ENCODE results near the gene LAMA5. TPM values are rescaled to one million over a fixed set of nuclear protein-coding genes. Genes with fewer than 3 reads are reported as not detected.

LAMA5 gene
- polyA plus RNA-seq, 10 donors = 38.4 to 86.0 (median 57.8) TPM

DNA sequence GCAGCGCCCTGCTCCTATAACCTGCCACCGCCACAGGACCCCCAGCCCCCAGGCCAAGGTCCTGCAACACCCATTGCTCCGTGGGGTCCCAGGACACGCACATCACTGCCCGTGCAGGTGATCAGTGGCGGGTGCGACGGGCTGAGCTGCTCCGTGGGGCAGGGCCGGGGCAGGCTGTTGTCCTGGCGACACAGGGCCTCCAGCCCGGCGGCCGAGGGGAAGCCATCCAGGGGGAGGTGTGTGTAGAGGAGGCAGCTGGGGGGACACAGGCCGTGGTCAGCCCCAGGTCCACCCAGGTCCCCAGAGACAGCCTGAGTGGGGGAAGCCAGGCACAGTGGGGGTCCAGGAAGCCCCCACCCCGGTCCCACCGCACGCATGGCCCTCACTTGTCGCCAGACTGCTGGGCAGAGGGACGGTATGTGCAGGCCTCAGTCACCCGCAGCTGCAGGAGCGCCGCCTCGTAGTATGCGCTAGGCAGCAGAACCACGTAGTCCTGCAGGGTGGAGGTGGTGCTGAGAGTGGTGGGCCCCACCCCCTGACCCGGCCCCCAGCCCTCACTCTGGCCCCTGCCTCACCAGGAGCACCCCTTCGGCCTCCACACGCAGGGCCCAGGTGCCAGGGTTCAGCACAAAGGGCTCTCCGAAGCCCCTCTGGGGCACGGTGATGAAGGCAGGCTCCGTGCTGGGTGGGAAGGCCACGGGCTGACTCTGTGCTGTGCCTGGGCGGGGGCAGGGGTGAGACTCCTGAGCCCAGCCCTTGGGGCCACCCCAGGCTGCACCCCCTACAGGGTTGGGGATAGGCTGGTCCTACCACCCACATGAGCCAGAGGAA, 33.9 kb downstream of the LAMA5 start:
- DNase-seq = no peak

DNA sequence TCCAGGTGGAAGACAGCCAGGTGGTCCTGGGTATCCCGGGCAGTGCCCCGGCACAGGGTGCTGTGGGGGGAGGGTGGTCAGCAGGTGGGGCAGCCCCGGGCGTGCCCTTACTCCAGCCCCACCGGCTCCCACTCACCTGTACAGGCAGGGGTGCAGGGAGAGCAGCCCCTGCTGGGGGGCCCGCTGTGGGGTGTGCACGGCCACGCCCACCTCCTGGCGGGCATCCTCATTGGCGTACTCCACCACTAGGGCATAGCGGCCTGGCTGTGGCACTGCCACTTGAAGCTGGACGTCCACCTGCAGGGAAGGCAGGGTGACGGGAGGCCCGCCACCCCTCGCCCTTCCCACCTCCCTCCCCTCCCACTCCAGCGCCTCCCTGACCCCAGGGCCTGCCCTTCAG, 34.7 kb downstream of the LAMA5 start:
- DNase-seq = no peak

DNA sequence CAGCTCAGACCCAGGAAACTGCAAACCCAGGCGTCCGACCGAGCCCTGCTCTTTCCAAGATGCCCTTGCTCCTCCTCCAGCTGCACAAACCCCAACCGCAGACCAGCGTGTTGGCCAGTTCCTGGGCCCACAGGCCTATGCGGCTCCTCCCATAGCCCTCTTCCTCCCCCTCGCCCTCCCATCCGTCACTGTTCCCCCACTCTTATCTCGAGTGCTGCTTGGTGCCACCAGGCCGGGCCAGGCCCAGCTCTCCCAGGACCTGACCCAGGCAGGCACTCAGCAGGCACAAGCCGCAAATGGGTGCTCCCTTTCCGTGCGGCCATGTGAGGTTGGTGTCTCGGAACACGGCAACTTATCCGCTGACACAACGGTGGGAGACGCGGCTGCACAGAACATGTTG, 35.8 kb downstream of the LAMA5 start:
- DNase-seq = no peak

DNA sequence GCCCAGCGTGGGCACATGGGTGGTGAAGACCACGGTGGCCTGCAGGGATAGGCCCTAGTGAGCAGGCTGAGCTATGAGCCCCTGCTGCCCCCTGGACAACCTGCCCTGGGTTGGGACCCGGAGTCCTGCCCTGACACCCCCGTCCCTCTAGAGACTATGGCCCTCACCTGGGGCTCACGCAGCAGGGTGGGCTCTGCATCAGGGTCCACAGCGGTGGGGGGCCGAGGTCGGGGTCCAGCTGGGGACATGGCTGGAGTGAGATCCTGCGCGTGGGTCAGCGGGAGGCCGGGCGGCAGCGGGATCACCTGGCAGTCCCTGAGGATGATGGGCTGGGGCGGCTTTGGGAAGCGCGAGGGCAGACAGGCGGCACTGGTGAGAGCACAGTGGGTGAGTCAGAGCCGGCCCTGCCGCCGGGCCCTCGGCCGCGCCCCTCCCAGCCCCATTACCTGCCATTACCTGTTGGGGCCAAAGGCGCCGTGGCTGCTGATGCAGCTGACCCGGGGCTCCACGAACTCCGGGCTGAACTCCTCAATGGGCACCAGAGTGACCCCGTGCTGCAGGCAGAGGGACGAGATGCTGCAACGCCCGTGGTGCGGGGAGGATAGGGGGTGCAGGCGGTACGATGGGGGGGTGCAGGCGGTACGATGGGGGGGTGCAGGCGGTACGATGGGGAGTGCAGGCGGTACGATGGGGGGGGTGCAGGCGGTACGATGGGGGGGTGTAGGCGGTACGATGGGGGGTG, 36.4 kb downstream of the LAMA5 start:
- no peak for DNase-seq

DNA sequence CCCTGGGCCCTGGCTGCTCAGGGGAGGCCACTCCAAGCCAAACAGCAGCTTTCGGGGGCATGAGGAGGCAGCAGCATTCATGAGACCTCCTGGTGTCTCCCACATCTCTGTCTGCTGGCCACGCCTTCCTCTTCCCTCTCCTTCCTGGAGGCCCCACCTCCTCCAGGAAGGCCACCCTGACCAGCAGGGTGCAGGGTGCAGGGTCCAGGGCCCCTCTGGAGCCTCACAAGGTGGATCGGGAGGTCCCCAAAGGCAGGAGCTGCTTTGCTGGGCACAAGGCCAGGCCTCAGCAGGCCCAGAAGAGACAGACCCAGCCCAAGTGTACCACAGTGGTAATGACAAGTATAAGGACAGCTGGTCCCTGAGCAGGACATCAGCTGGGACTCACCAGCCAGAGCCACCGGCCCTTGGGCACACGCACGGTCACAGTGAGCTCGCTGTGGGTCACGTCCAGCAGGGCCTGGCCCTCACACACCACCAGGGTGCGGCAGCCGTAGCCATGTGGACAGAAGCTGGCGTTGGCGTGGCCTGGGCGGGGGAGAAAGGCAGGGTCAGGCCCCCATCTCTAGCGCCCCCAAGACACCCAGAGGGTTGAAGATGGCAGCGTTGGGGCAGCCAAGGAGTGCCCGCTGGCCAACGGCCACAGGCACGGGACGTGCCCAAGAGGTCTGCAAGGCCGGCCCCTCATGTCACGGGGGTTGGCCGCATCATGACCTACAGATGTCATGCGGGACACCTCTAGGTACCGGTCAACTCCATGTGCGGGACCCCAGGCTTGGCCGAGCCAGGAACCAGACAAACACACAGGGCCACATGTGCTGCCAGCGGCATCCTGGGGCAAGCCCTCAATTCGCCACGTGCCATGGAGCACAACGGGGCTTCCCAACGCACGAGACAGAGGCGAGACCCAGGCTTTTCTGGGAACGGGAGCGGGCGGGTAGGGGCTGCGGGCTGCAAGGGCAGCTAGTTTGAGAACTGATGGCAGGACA, 37.4 kb downstream of the LAMA5 start:
- DNase-seq = no peak

DNA sequence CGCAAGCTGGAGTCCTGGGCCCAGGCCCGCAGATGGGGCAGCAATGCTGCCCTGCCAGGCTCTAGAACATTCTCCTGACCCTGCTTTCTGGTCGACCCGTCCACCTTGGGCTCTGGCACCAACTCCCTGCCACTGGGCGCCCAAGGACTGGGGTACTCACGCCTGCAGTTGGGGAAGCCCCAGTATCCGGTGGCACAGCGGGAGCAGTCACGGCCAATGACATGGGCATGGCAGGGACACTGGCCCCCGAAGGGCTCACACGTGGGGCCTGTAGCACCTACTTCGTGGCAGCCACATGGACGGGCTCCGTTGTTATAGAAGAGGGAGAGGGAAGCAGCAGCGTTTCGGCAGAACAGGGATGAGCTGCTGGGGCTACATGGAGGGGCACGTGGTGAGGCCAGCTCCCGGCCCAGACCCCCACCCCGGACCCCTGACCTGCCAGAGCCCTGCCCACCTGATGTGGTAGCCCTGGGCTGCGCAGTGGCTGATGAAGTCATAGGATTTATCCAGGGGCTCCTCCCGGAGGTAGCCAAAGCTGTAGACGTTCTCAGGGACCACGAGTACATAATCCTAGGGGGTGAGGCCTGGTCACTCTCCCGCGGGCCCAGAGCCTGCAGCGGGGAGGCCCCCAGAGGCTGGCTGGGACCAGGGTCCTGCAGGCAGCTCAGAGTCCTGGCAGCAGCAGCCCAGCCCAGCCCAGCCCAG, 38.3 kb downstream of the LAMA5 start:
- no peak for DNase-seq

DNA sequence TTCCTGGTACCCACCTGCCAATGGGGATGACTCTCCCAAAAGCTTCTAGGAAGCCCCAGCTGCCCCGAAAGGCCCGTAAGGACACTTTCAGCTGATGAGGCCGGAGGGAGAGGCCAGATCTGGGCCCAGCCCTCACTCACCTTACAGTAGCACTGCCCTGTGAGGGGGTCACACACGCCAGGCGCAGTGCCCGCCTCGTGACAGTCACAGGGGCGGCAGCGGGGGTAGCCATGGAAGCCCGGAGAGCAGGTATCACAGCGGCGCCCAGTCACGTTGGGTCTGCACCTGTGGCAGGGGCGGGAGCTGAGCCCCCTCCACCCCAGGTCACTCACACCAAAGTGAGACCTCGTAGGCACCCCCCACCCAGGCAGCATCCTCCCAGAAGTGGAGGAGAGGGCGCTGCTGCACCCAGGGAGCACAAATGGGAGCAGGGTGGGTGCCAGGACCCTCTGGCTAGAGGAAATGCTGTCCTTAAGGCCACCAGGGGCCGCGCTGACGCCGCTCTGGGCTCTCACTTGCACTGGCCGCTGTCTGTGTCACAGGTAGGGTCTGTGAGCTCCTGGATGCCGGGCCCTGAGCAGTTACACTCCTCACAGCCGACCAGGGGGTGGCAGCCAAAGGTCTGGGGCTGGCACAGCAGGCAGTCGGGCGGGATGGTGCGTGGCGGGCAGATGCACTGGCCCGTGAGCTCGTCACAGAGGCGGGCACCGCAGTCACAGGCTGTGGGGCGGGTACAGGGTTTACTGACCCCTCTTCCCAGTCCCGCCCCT, 39.2 kb downstream of the LAMA5 start:
- DNase-seq = no peak

DNA sequence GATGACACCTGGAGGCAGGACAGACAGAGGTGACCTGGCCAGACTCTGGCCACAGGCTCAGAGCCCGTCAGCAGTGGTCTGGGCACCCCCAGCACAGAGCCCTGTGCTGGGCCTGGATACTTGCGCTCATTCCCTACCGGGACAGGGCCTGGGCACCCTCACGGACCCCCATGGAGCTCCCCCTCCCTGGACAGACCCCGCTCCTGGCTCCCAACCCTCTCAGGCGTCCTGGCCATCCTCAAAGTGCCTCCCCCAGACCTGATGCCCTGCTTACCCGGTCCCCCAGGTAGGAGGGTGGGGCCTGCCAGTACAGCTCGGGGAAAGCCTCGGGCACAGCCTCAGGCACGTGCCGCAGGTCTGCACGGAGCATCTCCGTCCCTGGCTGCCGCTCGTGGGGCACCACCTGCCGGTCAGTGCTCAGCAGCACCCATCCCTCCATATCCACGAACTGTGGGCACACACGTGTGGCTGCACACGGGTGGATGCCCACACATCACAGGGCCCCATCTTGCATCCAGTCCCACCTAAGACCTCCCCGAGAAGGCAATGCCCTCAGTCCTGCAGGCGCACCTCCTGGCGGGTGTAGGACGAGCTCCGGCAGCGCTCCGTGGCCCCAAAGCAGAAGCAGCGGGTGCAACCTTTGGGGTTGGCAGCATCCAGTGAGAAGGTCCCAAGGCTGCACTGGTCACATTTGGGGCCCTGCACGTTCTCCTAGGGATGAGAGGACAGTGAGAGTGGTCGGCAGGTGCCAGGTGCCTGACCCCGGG, 40.0 kb downstream of the LAMA5 start:
- no peak for DNase-seq

DNA sequence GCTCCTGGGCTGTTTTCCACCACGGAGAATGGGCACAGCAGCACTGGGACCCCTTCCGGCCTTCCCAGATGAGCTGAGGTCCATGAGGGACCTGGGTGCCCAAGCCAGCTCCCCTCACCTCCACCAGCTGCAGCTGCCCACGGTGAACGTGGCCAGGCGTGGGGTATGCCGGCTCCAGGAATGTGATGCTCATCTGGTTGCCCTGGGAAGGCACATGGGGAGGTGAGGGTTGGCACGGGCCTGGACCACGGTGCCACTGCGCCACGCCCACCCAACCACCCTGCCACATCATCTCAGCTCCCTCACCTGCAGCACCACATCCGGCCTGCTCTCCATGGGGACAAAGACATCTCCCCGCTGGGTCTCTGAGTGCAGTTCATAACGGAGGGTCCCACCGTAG, 40.6 kb downstream of the LAMA5 start:
- DNase-seq = no peak

DNA sequence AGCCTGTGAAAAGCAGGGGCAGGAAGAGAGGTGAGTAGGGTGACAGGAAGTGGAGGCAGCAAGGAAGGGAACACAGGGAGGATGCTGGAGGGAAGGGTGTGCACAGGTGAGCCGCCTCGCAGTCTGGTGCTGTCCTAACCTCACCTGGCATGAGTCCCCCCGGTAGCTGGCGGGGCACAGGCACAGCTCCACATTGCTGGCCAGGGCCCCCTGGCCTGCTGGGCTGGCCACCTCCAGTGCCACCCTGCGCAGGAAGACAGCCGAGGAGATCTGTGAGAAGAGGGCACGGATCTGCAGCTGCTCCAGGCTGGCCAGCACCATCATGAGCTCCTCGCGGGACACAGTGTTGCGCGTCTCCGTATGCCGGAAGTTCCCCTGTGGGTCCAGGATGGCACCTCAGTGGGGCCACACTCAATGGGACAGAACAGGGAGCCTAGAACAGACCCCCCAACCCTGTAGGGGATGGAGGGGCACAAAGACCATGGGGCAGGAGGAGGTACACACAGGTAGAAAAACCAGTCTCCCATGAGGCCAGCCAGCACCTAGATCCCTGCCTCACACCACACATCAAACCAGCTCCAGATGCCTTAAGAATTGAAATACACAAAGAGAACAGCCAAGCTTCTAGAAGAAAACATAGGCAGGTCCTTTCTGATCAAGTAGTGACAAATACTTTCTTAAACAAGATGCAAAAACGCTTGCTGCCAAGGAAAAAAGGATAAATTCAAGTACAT, 41.8 kb downstream of the LAMA5 start:
- no peak for DNase-seq

DNA sequence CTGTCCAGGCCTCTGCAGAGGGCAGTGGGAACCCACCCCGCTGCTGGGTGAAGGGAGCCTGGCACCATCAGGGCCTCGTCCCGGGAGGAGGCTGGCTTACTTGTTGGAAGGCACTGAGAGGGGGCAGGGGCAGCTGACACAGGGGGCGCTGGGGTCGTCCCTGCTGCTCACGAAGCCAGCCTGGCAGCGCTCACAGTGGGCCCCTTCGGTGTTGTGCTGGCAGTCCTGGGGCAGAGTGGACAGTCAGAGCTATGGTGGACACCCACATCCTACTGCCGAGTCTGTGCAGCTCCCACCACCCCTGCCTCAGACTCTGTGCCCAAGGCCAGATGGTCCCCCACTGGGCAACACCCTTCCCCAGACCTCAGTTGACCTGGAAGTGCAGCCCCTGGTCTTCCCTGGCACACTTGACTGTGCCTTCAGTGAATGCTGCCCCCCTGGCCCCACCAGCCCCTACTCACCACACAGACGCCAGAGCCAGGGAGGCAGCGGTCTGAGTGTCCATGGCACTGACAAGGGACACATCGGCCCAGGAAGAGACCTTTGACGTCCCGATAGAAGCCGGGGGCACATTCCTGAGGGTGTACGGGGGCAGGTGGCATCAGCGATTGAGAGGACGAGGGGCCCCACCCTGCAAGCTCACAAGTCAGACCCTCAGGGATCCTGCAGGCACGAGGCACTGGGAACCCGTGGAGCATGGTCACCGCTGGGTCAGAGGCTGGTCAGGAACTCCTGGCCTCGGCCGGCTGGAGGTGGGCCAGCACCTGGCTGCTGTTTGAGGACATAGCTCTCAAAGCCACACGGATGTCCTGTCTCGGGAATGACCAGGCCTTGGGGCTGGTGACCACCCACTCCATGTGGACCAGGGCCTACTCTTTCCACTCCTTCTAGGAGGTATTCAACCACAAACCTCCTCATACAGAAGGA, 42.9 kb downstream of the LAMA5 start:
- no peak for DNase-seq

DNA sequence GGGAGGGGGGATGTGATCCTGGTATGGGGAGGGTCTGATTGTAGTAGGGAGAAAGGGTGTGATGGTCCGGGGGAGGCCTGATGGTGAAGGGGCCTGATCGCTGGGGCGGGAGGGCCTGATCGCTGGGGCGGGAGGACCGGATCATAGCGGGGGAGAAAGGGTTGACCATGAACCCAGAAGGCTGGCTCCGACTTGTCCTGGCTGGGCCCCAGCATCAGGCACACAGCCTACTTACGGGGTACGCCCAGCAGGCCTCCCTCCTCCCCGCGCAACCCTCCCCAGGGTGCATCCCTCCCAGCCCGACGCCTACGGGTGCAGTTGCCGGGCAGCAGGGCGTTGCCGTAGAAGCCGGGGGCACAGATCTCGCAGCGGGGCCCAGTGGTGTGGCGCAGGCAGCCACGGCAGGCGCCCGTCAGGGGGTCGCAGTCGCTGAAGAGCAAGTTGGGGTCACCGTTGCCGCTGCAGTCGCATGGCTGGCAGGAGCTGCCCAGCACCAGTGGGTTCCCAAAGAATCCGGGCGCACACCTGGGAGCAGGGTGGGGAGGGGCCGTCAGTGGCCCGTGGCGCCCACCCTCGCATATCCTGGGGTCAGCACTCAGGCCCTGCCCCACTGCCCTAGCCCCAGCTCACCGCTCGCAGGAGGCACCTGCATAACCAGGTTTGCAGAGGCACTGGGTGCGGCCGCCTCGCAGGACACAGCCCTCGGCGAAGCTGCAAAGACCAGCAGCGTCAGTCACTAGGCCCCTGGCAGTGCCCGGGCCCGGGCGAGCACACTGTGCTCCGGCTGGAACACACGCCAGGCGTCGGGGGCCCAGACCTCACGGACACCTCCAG, 43.7 kb downstream of the LAMA5 start:
- no peak for DNase-seq

DNA sequence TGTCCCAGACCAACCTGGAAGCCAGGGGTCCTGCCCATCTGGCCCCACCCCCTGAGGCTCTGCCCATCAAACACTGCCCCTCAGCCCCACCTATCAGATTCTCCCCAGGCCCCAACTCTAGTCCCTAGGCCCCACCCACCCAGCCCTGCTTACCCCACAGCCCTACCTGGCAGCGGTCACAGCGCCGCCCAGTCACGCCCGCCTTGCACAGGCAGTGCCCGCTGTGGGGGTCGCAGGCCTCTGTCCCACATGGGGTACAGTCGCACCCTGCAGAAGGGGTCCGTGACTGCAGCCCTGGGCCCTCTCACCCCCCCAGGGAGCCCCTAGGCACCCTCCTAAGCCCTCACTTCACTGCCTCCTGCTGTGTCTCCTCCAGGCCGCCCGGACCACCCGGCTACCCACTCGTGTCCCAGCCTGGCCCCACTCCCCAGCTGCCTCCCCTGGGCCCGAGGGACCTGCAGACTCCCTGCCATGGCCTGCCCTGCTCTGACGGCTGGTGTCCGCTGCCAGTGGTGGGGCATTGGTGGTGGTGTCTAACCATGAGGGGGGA, 44.5 kb downstream of the LAMA5 start:
- DNase-seq = no peak

DNA sequence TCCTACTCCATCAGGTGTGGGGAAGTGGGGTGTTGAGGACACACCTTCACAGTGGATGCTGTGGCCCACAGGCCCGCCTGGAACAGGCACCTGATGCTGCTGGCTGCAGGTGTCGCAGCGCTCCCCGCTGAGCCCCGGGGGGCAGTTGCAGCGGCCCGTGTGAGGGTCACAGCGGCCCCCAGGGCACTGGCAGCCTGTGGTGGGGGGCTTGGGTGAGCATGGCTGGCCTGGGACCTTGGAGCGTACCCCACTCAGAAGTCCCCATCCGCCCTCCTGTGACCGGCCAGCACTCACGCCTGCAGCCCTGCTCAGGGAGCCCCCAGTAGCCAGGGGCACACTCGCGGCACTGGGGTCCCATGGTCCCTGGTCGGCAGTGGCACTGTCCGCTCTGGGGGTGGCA, 45.1 kb downstream of the LAMA5 start:
- DNase-seq = no peak

DNA sequence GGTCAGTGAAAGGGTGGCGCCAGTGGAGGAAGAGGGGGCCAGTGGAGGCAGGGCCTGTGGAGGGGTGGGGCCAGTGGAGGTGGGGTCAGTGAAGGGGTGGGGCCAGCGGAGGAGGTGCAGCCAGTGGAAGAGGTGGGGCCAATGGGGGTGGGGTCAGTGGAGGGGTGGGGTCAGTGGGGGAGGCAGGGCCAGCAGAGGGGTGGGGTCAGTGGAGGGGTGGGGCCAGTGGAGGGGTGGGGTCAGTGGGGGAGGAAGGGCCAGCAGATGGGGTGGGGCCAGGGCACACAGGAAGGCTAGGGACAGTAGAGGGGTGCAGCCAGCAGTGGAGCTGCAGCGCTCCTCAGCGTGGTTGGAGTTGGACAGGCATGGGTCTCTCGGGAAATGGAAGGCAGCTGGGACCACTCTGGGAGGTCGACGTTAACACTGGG, 45.6 kb downstream of the LAMA5 start:
- no peak for DNase-seq

DNA sequence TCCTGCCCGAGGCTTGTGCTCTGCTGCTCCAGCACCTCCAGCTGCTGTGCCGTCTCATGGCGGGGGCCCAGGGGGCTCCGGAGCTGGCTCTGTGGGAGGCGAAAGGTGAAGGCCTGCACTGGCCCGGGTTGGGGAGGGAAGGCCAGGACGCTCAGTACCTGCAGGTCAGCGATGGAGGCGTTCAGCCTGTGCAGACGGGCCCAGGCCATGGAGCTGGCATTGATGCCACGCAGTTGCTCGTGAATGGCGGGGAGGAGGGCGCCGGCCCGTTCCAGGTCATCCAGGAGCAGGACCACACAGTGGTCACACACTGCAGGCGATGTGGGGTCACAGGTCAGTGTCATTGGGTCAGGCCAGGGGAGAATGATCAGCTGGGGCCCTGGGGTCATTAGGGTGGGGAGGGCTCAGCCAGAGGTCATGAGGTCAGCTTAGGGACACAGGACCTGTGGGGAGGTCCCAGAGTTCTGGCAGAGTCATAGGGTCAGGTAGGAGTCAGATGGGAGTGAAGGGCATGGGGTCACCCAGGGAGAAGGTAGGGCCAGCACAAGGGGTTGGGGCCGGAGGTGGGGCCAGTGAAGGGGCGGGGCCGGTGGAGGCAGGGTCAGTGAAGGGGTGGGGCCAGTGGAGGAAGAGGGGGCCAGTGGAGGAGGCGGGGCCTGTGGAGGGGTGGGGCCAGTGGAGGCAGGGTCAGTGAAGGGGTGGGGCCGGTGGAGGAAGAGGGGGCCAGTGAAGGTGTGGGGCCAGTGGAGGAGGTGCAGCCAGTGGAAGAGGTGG, 46.3 kb downstream of the LAMA5 start:
- DNase-seq = no peak
